NCI-H2227 (cell line): ENCODE data around the gene RPL18A.
A peak's percentile ranks its signal among the peaks of the same experiment; 100 is the strongest.

ENCODE experiments used
- DNase-seq: peaks from one replicate; lab custom pipeline; 2025; ENCODE audit not compliant: unreplicated experiment; lab: John Stamatoyannopoulos, UW

RPL18A gene

DNA sequence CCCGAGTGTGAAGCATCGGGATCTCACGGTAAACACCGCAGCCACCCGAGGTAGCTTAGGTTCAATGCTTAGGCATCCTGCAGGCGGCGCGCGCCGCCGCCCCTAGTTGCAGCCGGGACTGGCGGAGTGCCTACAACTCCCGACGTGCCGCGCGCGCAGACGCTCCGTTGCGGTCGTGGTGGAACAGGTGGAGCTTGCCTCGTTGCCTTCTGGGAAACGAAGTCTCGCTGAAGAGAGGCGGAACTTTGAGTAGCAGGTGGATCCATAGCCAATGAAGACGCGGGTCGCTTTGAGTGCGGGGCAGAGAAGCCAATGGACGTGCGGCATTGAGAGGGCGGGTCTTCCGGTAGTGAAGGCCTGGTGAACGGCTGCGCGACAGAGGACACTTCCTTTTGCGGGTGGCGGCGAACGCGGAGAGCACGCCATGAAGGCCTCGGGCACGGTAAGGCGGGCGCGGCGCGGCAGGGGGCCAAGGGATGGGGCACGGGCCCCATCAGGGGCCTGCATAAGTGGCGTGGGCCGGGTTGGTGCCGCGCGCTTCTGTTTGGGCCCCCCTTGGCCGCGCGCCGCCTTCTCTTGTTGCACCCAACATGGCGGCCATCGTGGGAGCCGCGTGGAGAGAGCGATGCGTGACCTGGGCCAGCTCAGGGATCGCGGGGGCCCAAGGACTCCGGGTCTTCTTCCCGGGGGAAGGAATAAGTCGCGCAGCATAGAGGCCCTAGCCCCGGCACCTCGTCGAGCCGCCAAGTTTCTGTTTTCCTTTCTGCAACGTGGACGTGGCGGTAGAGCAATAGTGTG is at the start of gene RPL18A:
TSS of gene RPL18A (plus strand) at position 378 of the 798 bp plus-strand sequence. CDS start at position 425, 47 bp downstream.
- peak; percentile 98 for DNase-seq

DNA sequence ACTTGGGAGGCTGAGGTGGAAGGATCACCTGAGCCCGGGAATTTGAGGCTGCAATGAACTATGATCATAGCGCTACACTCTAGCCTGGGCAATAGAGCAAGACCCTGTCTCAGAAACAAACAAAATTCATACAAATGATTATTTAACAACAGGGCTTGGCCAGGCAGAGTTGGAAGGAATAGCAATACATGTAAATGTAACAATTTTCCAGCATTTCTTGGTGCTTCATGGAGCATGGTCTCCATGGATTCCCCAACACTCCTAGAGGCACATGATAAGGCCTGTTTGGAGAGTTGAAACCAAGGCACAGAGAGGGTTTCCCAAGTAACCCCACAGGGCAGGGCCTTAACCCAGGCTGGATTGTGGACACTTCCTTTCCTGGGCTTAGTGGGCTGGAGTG is 48.6 kb upstream of the RPL18A start:
- DNase-seq = no peak

DNA sequence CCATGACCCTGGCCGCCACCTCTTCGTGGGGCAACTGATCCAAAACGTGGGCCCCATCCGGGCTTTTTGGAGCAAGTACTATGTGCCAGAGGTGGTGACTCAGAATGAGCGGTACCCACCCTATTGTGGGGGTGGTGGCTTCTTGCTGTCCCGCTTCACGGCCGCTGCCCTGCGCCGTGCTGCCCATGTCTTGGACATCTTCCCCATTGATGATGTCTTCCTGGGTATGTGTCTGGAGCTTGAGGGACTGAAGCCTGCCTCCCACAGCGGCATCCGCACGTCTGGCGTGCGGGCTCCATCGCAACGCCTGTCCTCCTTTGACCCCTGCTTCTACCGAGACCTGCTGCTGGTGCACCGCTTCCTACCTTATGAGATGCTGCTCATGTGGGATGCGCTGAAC is 48.0 kb upstream of the RPL18A start:
- DNase-seq = no peak

DNA sequence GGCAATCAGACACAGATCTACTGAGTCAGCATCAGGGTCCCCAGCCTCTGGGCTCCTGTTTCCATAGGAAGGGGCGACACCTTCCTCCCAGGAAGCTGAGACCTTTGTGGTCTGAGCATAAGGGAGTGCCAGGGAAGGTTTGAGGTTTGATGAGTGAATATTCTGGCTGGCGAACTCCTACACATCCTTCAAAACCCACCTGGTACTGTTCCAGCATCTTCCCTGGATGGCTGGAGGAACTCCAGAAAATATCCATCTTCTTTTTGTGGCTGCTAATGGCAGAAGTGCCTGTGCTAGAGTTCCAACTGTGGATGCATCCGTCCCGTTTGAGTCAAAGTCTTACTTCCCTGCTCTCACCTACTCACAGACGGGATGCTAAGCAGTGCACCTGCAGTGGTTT is 47.6 kb upstream of the RPL18A start:
- DNase-seq = no peak

DNA sequence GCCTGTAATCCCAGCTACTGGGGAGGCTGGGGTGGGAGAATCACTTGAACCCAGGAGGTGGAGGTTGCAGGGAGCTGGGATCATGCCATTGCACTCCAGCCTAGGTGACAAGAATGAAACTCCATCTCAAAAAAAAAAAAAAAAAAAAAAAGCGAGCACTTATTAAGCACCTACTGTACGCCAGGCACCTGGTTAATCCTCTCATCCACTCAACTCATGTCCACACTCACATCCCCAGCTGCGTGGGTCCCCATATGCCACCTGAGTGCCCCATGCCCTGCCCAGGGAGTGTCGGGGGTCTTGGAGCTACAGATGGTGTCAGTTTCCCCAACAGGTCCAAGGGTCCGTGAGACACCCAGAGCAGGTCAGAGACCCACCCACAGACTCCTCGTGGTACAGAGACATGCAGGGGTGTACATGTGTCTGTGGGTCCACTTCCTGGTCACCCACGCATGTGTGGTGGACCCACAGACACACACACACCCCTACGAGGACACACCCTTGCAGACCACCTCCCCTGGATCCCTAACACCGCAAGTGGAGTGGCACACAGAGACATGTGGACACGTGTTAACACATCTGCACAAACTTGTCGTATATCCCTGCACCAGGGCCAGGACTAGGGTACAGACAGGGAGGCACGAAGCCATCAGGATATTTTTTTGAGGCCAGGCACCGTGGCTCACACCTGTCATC is 41.9 kb upstream of the RPL18A start:
- DNase-seq = no peak

DNA sequence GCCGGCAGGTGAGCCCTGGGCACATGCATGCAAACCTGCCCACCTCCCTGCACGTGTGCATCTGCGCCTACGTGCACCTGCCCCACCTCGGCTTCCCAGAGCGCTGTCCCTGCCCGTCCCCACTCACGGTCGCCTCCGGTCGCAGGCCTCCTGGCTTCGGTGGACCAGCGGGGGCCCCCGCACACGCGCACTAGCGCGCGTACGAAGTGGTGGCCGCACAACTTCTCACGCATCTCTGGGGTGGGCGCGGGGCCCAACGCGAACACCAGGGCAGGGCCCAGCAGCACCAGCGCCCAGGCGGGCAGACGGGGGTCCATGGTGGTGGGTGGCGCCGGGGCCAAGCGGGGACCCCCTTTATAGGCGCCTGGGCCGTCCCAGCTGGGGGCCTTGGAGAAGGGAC is 38.5 kb upstream of the RPL18A start, which contains the start of gene INSL3:
TSS of gene INSL3 (minus strand) at position 330 of the 400 bp plus-strand sequence. CDS start at position 317, 13 bp downstream.
- no peak for DNase-seq

DNA sequence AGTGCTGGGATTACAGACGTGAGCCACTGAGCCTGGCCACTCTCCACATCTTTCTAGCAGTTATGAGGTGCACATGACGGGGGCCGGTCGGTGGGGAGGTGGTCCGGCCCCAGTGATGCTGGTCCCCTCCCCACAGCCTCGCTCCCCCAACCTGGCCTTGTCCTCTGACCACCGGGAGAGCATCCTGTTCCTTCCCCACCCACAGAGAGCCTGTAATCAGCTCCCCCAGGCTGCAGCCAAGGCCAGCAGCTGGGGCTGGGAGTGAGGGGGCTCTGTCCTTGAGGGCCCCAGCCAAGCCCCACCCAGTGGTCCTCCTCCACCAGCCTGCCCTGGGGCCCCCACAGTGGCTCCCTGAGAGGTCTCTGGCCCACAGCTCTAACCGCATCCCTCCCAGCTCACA is 35.4 kb upstream of the RPL18A start:
- no peak for DNase-seq

DNA sequence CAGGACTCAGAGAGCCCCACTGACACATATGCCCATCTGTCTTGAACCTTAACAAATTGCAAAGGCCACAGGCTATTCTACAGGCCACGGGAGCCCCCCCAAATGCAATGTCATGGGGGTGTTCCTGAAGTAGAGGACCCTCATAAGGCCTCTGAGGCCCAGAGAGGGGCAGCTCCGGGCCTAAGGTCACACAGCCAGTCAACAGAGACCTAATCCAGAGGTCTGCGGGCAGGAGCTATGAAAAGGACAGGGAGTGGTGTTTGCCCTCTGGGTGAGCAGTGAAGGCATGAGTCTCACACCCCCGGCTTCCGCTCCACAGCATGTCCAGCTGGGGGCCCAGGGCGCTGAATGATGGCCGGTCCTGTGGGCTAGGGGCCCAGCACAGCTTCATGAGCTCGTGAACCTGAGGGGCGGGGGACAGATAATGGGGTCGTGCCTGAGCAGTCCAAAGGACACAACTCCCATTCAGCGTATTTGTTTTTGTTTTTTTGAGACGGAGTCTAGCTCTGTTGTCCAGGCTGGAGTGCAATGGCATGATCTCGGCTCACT is 33.1 kb upstream of the RPL18A start:
- DNase-seq = no peak

DNA sequence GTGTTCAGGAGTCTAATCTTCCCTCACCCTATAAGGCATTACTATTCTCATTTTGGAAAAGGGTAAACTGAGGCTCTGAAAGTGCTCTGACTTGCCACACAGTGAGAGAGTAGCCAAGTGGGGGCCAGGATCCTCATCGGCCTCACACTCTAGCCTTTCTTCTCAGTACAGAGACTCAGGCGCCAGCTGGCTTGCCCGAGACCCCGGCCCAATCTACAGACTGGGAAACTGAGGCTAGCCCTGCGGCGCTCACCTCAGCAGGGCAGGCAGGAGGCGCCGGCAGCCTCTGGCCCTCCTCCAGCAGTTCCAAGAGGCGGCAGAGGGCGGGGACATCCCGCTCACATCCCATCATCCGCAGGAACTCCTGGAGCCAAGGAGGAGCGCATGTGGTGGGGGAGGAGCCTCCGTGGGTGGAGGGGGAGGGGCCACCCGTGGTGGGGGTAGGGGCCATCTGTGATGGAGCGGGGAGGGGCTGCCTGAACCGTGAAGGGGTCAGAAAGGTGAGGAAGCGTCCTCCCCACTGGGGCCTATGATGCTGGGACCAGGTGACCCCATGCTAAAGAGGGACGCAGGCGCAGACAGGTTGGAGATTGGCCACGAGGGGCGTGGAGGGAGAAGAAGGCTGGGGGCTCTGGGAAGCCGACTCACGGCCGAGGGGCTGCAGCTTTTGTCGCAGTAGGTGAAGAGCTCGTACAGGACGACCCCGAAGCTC is 29.7 kb upstream of the RPL18A start:
- DNase-seq = peak; percentile 86

DNA sequence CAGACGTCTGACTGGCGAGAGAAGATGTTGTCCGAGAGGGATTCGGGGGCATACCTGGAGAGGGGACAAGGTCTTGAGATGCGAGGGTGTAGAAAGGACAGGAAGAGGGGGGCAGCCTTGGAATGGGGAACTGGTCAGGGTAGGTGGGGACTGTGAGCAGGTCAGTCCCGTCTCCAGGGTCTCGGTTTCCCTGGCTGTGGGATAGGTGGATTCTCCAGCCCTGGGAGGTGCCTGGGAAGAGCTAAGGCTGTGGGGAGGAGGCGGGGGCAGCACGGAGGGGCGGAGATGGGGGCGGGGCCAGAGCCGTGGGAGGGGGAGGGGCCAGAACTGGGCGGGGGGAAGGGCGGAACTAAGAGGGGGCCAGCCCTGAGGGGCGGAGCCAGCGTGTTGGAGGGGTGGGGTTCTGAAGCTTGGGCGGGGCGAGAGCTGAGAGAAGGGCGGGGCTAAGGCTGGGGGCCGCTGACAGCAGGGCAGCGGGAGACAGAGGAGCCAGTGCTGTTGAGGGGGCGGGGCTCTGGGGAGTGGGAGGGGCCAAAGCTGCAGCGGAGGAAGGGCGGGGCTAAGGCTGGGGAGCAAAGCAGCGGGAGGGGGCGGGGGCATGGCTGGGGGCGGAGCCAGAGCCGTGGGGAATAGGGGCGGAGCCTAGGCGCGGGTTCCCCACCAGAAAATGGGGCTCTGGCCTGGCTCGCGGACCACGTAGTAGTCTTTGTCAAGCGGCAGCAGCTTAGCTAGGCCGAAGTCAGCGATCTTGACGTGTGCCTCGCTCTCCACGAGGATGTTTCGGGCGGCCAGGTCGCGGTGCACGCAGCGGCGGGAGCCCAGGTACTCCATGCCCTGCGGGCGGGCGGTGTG is 28.9 kb upstream of the RPL18A start:
- peak; percentile 88 for DNase-seq

DNA sequence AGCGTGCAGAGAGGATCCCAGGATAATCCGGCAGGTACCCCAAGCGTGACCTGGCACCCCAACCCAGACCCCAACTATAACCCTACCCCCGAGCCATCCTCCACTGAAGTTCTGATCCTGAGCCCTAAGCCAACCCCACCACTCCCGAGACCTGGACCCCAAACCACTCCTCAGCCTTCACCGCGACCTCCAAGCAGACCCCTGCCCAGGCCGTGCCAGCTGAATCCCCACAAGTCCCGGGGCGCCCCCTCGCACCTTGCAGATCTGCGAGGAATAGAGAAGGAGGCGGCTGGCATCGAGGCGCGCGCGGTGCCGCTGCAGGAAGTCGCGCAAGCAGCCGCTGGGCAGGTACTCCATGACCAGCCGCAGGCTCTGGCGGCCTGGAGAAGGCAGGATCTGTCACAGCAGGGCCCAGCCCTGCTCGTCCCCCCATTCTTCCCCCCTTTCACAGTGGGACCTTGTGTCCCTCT is 28.3 kb upstream of the RPL18A start:
- DNase-seq = peak; percentile 27

DNA sequence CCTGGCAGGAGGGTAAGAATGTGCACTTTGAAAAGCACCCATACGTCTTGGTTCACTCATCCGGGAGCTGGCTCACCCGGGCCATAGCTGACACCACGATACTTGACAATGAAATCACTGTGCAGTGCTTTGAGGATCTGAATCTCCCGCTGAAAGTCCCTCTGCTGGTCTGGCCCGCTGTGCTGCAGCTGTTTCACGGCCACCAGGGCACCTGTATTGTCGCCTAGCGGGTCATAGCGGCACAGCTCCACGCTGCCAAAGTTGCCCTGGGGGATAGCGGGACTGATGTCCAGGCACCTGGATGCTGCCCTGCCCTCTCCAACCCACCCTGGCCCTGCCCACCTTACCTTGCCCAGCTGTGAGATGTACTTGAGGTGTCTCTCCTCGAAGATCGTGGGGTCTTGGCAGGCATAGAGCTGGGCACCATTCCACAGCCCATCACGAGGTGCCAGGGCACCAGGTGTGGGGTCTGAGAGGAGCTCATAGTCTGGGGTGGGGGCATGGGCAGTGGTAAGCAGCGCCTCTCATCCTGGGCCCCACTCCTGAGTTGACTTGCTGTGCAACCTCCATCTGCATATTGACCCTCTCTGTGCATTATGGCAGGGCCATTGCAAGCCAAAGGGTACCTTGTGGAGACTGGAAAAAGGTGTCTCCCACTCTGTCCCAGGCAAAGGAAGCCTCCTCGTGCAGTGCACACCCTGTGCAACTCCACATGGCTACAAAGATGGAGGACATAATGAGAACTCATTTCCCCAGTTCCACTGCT is 27.1 kb upstream of the RPL18A start:
- no peak for DNase-seq

DNA sequence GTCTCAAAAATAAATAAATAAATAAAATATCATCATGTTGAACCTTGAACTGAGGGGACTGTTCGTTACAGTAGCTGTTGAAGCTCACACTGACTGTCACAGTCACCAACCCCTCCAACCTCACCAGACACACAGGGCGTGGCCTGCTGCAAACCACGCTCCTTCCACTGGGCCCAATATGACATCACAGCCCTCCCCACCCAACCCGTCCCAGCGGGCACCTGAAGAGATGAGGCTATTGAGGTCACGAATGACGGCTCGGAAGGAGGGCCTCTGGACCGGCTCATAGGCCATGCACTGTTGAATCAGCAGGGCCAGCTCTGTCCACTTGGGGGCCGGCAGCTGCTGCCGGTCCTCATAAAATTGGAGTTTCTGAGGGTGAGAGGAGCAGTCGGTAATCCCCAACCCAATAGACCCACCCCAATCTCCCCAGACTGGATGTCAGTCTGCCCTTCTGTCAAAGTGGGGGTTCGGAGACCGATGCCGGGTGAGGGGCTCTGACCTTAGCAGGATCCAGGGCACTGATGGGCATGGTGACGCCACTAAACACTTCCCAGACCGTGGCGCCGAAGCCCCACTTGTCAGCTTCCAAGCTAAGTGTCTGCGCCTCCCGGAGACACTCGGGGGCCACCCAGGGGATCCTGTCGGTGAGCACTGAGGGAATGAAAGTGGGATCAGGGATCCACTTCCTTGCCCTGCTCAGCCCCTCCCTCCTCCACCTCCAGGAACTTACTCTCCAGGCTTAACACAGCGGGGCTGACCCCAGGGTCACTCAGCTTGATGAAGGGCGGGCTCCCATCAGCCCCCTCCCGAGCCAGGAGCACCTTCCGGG is 25.1 kb upstream of the RPL18A start:
- no peak for DNase-seq

DNA sequence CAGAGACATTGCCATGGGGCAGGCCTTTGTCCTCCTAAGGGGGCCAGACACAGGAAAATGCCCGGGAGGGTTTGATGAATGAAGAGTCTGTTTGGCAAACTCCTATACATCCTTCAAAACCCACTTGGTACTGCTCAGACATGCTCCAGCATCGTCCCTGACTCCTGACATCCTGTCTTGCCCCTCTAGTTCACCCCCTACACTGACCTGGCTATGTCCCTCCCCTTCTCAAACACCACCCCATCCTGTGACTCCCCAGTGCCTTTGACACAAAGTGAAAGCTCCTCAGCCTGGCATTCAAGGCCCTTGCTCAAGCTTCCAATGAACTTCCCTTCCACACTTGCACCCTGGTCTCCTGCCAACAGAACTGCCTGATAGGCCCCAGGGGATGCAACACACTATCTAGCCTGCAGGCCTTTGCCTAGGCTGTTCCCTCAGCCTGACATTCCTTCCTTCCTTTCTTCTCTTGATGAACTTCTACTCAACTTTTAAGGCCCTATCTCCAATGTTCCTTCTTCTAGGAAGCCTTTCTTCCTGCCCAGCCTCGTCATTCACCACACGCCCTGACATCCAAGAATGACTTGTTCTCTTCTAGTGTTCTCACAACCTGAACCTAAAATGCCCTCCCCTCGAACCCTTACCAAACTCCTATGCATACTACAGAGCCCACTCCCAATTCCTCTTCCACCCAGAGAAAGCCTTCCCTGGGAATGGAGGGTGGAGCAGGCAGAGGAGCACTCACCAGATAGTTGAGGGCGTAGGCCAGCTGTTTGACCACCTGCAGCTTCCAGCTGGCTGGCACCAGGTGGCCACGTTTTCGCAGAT is 24.3 kb upstream of the RPL18A start:
- no peak for DNase-seq

DNA sequence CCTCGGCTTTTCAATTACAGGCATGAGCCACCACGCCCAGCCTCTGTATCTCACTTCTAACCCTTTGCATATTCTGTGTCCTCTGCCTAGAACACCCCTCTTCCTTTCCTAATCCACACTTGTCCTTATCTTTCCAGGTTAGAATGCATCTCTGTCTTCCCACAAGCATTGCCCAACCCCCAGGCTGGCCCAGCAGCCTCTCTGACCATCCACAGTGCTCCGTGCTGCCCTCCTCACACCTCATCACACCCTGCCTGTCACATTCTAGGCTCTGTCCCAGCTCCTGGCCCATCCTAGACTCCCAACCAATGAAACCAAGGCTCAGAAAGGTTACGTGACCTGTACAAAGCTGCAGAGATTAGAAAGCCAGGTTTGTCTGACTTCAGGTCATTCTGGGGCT is 23.2 kb upstream of the RPL18A start:
- DNase-seq = no peak

DNA sequence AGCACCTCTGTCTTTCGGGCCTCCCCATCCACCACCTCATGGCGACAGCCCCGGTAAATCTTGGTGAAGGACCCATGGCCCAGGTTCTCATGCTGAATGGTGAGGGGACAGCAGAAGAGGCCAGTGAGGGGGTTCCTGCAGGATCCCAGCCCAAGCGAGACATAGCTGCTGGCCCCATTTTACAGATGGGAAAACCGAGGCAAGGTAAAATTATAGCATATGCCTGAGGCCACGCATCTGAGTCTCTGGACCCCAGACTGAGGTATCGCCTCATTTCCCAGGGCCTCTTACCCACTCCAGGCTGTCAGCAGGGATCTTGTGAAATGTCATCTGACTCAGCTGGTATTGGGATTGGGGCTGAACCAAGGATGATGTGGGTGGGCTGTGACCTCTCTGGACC is 21.7 kb upstream of the RPL18A start:
- DNase-seq = no peak

DNA sequence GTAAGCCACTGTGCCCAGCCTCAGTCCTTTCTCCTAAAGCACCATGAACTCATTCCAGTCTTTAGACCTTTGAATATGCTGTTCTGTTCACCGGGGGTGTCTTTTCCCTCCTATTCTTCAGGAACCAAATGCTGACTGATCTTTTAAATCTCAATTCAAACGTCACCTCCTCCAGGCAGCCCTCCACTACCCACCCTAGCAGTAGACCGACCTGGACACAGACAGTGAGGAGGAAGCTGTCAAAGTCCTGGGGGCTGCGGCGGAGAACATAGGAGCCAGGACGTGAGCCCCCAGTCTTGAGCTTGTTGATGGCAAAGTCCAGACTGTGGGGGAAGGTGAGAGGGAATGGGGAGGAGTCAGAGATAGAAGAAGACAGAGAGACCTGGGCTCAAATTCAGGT is 19.7 kb upstream of the RPL18A start:
- DNase-seq = no peak

DNA sequence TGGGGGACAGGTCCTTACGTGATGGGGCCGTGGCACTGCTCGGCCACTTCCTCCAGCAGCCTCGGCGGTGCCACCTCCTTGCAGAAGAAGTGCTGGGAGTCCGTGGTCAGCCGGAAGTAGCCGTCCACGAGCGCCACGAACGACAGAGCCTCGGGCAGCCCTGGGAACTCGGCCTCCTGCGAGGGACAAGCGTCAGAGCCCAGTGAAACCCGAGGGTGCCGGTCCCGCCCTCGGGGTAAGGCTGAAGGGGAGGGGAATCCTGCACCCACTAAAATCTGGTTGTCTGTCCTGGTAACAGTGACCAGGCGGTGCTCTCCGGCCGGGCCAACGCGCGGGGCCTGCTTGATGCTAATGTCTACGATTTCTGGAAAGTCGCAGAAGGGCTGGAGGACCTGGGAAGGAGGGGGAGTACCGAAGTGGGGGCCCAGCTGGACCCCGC is 18.3 kb upstream of the RPL18A start:
- DNase-seq = peak; percentile 35
